HEK293T (cell line): Measurements from ENCODE around the gene BCORL1.

Experiments
- ARNT ChIP-seq: fragments of 450-650 bp; IDR thresholded peaks from 2 replicates; pipeline ENCODE4 v1.6.1; 2017; ENCODE audit warnings: mild to moderate bottlenecking
- BHLHE40 ChIP-seq: fragments of 450-650 bp; IDR thresholded peaks from 2 replicates; pipeline ENCODE4 v1.6.1; 2016; ENCODE audit warnings: mild to moderate bottlenecking, moderate library complexity, borderline replicate concordance
- CTBP1 ChIP-seq: fragments of 450-650 bp; IDR thresholded peaks from 2 replicates; pipeline ENCODE4 v1.6.1; 2016; ENCODE audit warnings: borderline replicate concordance
- ELF4 ChIP-seq: fragments of 450-650 bp; IDR thresholded peaks from 2 replicates; pipeline ENCODE4 v1.6.1; 2017; ENCODE audit warnings: antibody characterized with exemption
- FOXA1 ChIP-seq: fragments of 450-650 bp; IDR thresholded peaks from 2 replicates; pipeline ENCODE4 v1.6.1; 2016; ENCODE audit warnings: mild to moderate bottlenecking
- FOXK2 ChIP-seq: fragments of 450-650 bp; IDR thresholded peaks from 2 replicates; pipeline ENCODE4 v1.6.1; 2016; ENCODE audit warnings: mild to moderate bottlenecking
- FOXM1 ChIP-seq: fragments of 450-650 bp; IDR thresholded peaks from 2 replicates; pipeline ENCODE4 v1.6.1; 2017; ENCODE audit warnings: mild to moderate bottlenecking, borderline replicate concordance
- HDGF ChIP-seq: fragments of 450-650 bp; IDR thresholded peaks from 2 replicates; pipeline ENCODE4 v1.6.1; 2017; ENCODE audit warnings: antibody characterized with exemption, borderline replicate concordance
- NFRKB ChIP-seq: fragments of 450-650 bp; IDR thresholded peaks from 2 replicates; pipeline ENCODE4 v1.6.1; 2016; ENCODE audit warnings: mild to moderate bottlenecking, moderate library complexity
- PKNOX1 ChIP-seq: fragments of 450-650 bp; IDR thresholded peaks from 2 replicates; pipeline ENCODE4 v1.6.1; 2016
- SP1 ChIP-seq: fragments of 450-650 bp; IDR thresholded peaks from 2 replicates; pipeline ENCODE4 v1.6.1; 2017
- SUZ12 ChIP-seq: fragments of 450-650 bp; IDR thresholded peaks from 2 replicates; pipeline ENCODE4 v1.6.1; 2016; ENCODE audit warnings: mild to moderate bottlenecking
- ZNF384 ChIP-seq: fragments of 450-650 bp; IDR thresholded peaks from 2 replicates; pipeline ENCODE4 v1.6.1; 2016

- TF ChIP-seq PKNOX1 = no peak
- TF ChIP-seq FOXA1 = no peak
- TF ChIP-seq SP1 = no peak
- no peak for TF ChIP-seq ELF4
- TF ChIP-seq FOXK2 = no peak
- no peak for TF ChIP-seq BHLHE40
- no peak for TF ChIP-seq HDGF
- no peak for TF ChIP-seq ZNF384
- no peak for TF ChIP-seq CTBP1
- no peak for TF ChIP-seq FOXM1
- TF ChIP-seq SUZ12 = no peak
- no peak for TF ChIP-seq NFRKB
- TF ChIP-seq ARNT = no peak
These were observed 100.7 kb downstream of the BCORL1 start for GRCh38 chrX:130083107-130083490.
